ENCODE measurements around the gene PDE8A.
"Not testable (repeated sequence)": the region's sequence is repeated elsewhere in the genome, so short reads cannot be mapped to it uniquely, and the experiment has no call there.

The PDE8A gene

GRCh38 chr15:85168642-85169173 is 187.1 kb downstream of the PDE8A start:
- Mint-ChIP-seq H3K9me3 (peaks cover 44% of the 10 kb centered on the region), H3K4me3 (peak overlapping the region in 1 of 3 experiments; percentile 56), H3K36me3 (ENCODE audit: low read depth) (peaks cover 9% of the 10 kb centered on the region), H3K27ac (no peak overlapping the region), H3K4me1 (no peaks in the 10 kb centered on the region), H3K27me3 (ENCODE audit: low read depth) (peaks cover 13% of the 10 kb centered on the region)
- peak; percentile 24 to 47 (median 30) for TF ChIP-seq CTCF (IDR thresholded peaks at IDR 0.05; ENCODE audit: unreplicated experiment in 3 of 3)

- H3K36me3 Mint-ChIP-seq (ENCODE audit: low read depth), result peaks cover 9% of the 10 kb centered on the region
- TF ChIP-seq CTCF (IDR thresholded peaks at IDR 0.05; ENCODE audit: unreplicated experiment in 3 of 3), result no peak
- peaks cover 11% of the 10 kb centered on the region for H3K4me1 Mint-ChIP-seq
- peaks cover 12% of the 10 kb centered on the region for H3K27me3 Mint-ChIP-seq (ENCODE audit: low read depth)
- no peak overlapping the region for H3K27ac Mint-ChIP-seq
- no peak overlapping the region for H3K4me3 Mint-ChIP-seq
- H3K9me3 Mint-ChIP-seq, result peaks cover 35% of the 10 kb centered on the region
Measured at GRCh38 chr15:85171736-85172135, 190.1 kb downstream of the PDE8A start.

- no peak for TF ChIP-seq CTCF (IDR thresholded peaks at IDR 0.05; ENCODE audit: unreplicated experiment in 3 of 3)
- Mint-ChIP-seq H3K36me3 (ENCODE audit: low read depth) (peaks cover 9% of the 10 kb centered on the region), H3K4me3 (no peak overlapping the region), H3K27me3 (ENCODE audit: low read depth) (peaks cover 7% of the 10 kb centered on the region), H3K4me1 (peaks cover 20% of the 10 kb centered on the region), H3K9me3 (peaks cover 34% of the 10 kb centered on the region), H3K27ac (no peak overlapping the region)
Measured at GRCh38 chr15:85172846-85173490, 191.3 kb downstream of the PDE8A start.

- not testable (repeated sequence) for H3K4me3 Mint-ChIP-seq; H3K36me3 Mint-ChIP-seq (ENCODE audit: low read depth); H3K27ac Mint-ChIP-seq; H3K27me3 Mint-ChIP-seq (ENCODE audit: low read depth)
- Mint-ChIP-seq H3K9me3 (peaks cover 34% of the 10 kb centered on the region), H3K4me1 (peaks cover 20% of the 10 kb centered on the region)
Measured at GRCh38 chr15:85173630-85174029, 192.0 kb downstream of the PDE8A start.

- Mint-ChIP-seq H3K27ac (no peak overlapping the region), H3K4me1 (peaks cover 20% of the 10 kb centered on the region), H3K27me3 (ENCODE audit: low read depth) (peaks cover 7% of the 10 kb centered on the region), H3K9me3 (peaks cover 31% of the 10 kb centered on the region), H3K4me3 (no peak overlapping the region), H3K36me3 (ENCODE audit: low read depth) (peaks cover 9% of the 10 kb centered on the region)
- no peak for TF ChIP-seq CTCF (IDR thresholded peaks at IDR 0.05; ENCODE audit: unreplicated experiment in 3 of 3)
Measured at GRCh38 chr15:85174521-85174920, 192.9 kb downstream of the PDE8A start.

GRCh38 chr15:85177042-85177515 is 195.4 kb downstream of the PDE8A start:
- Mint-ChIP-seq H3K4me1 (peaks cover 20% of the 10 kb centered on the region), H3K4me3 (peak overlapping the region in 1 of 3 experiments; percentile 13), H3K27ac (peak overlapping the region; percentile 81 to 87 (median 81)), H3K9me3 (peaks cover 14% of the 10 kb centered on the region)
- H3K36me3 Mint-ChIP-seq (ENCODE audit: low read depth); H3K27me3 Mint-ChIP-seq (ENCODE audit: low read depth): not testable (repeated sequence)

GRCh38 chr15:85178308-85178707 is 196.7 kb downstream of the PDE8A start:
- Mint-ChIP-seq H3K4me3 (no peak overlapping the region), H3K27ac (peak overlapping the region in 1 of 3 experiments; percentile 54), H3K9me3 (peaks cover 6% of the 10 kb centered on the region), H3K4me1 (peaks cover 20% of the 10 kb centered on the region), H3K36me3 (ENCODE audit: low read depth) (no peaks in the 10 kb centered on the region), H3K27me3 (ENCODE audit: low read depth) (peaks cover 3% of the 10 kb centered on the region)
- no peak for TF ChIP-seq CTCF (IDR thresholded peaks at IDR 0.05; ENCODE audit: unreplicated experiment in 3 of 3)
